ENCODE measurements around the gene NUDT16.
"Not testable (repeated sequence)": the region's sequence is repeated elsewhere in the genome, so short reads cannot be mapped to it uniquely, and the experiment has no call there.

Gene NUDT16

GRCh38 chr3:131381445-131382291 lies at the start of gene NUDT16:
NUDT16 (plus strand) TSS chr3:131381774; CDS start chr3:131381805, 31 bp downstream.
- DNase-seq = peak; percentile 98

GRCh38 chr3:131338948-131339640 lies 42.5 kb upstream of the NUDT16 start:
- DNase-seq = no peak

- no peak for DNase-seq
These were observed 39.8 kb upstream of the NUDT16 start for GRCh38 chr3:131341761-131342160.

- DNase-seq = no peak
These were observed 32.7 kb upstream of the NUDT16 start for GRCh38 chr3:131348911-131349310.

- no peak for DNase-seq
These were observed 32.1 kb upstream of the NUDT16 start for GRCh38 chr3:131349454-131349853.

- DNase-seq = no peak
These were observed 31.6 kb upstream of the NUDT16 start for GRCh38 chr3:131349946-131350347.

GRCh38 chr3:131350506-131350905 lies 31.1 kb upstream of the NUDT16 start:
- no peak for DNase-seq

- no peak for DNase-seq
These were observed 28.3 kb upstream of the NUDT16 start for GRCh38 chr3:131353016-131353877.

- no peak for DNase-seq
These were observed 27.6 kb upstream of the NUDT16 start for GRCh38 chr3:131353986-131354385.

GRCh38 chr3:131356006-131356595 lies 25.5 kb upstream of the NUDT16 start:
- no peak for DNase-seq

- no peak for DNase-seq
These were observed 24.3 kb upstream of the NUDT16 start for GRCh38 chr3:131357275-131357674.

GRCh38 chr3:131360191-131360755 lies 21.3 kb upstream of the NUDT16 start:
- peak; percentile 4 for DNase-seq

- not testable (repeated sequence) for DNase-seq
These were observed 20.5 kb upstream of the NUDT16 start for GRCh38 chr3:131361066-131361463.

GRCh38 chr3:131361464-131362421 lies 19.8 kb upstream of the NUDT16 start:
- peak; percentile 97 for DNase-seq

- DNase-seq = no peak
These were observed 18.3 kb upstream of the NUDT16 start for GRCh38 chr3:131363275-131363674.

GRCh38 chr3:131370935-131371687 lies 10.5 kb upstream of the NUDT16 start:
- DNase-seq = no peak

- no peak for DNase-seq
These were observed 9.9 kb upstream of the NUDT16 start for GRCh38 chr3:131371688-131372066.

GRCh38 chr3:131374741-131375140 lies 6.8 kb upstream of the NUDT16 start:
- no peak for DNase-seq

- not testable (repeated sequence) for DNase-seq
These were observed 641 bp upstream of the NUDT16 start for GRCh38 chr3:131380821-131381444.

Data from DMS153 (cell line).